Endodermal cell (in vitro differentiated cells): ENCODE results near the gene FANCL. TPM values are rescaled to one million over a fixed set of nuclear protein-coding genes. Genes with fewer than 3 reads are reported as not detected.

Experiments used
- DNase-seq: peaks from one replicate; pipeline ENCODE4 v3.0.0-alpha.2; 2017
- H3K27ac ChIP-seq: 2 replicates; pipeline ENCODE4 v1.5.1; 2013; ENCODE audit warnings: mild to moderate bottlenecking, low read depth, low read length, moderate library complexity
- H3K27me3 ChIP-seq: 2 replicates; pipeline ENCODE4 v1.6.1; 2013; ENCODE audit warnings: mild to moderate bottlenecking, low read length, moderate library complexity; ENCODE audit not compliant: insufficient read depth, control insufficient read depth, poor library complexity, severe bottlenecking
- H3K36me3 ChIP-seq: 2 replicates; pipeline ENCODE4 v1.7.0; 2013; ENCODE audit warnings: mild to moderate bottlenecking, low read length, moderate library complexity; ENCODE audit not compliant: control insufficient read depth, insufficient read depth
- H3K4me1 ChIP-seq: one replicate; pipeline ENCODE4 v1.7.0; 2013; ENCODE audit warnings: low read length; ENCODE audit not compliant: control insufficient read depth, insufficient read depth
- H3K4me3 ChIP-seq: 2 replicates; pipeline ENCODE4 v1.5.1; 2013; ENCODE audit warnings: mild to moderate bottlenecking, low read length, moderate library complexity
- H3K9ac ChIP-seq: 2 replicates; pipeline ENCODE4 v1.6.1; 2013; ENCODE audit warnings: mild to moderate bottlenecking, low read length, moderate library complexity; ENCODE audit not compliant: poor library complexity, severe bottlenecking; ENCODE audit errors: extremely low read depth
- H3K9me3 ChIP-seq: 2 replicates; pipeline ENCODE4 v1.6.1; 2013; ENCODE audit warnings: mild to moderate bottlenecking, low read length, moderate library complexity; ENCODE audit not compliant: control insufficient read depth
- H3K27ac Mint-ChIP-seq: 2 replicates; pipeline ENCODE4 v1.8.0; 2020; ENCODE audit warnings: mixed read lengths
- H3K27me3 Mint-ChIP-seq: 2 replicates; pipeline ENCODE4 v1.8.0; 2021; ENCODE audit warnings: mild to moderate bottlenecking, mixed read lengths; ENCODE audit not compliant: insufficient read depth
- H3K36me3 Mint-ChIP-seq: 2 replicates; pipeline ENCODE4 v1.8.0; 2020; ENCODE audit warnings: low read depth, mixed read lengths
- H3K4me1 Mint-ChIP-seq: 2 replicates; pipeline ENCODE4 v1.8.0; 2020; ENCODE audit warnings: mixed read lengths
- H3K4me3 Mint-ChIP-seq: 2 replicates; pipeline ENCODE4 v1.8.0; 2020; ENCODE audit warnings: mild to moderate bottlenecking, moderate library complexity, mixed read lengths
- H3K9me3 Mint-ChIP-seq: 2 replicates; pipeline ENCODE4 v1.8.0; 2020; ENCODE audit warnings: mild to moderate bottlenecking, mixed read lengths
- CTCF ChIP-seq: fragments of 200-600 bp; sonication (generic); conservative IDR thresholded peaks from 2 replicates; pipeline ENCODE4 v1.5.0; 2021; ENCODE audit warnings: antibody characterized with exemption, mild to moderate bottlenecking
- WGBS, 2 experiments: methylation state at CpG; one replicate each; pipeline versions ENCODE4 v1.1.5 to v1.1.7; 2013; ENCODE audit warnings: missing lambda C conversion rate in 2 of 2, mixed read lengths in 1 of 2; ENCODE audit not compliant: insufficient coverage in 1 of 2, insufficient read length in 1 of 2; 5-methylcytosine and 5-hydroxymethylcytosine counted together
- total RNA-seq, 2 donors: library from RNA; stranded (reverse); fragmentation: NEBNext Ultra II Directional in 1 of 2; extraction: Animal tissue kit (Norgen Biotek cat#: 25700) in 1 of 2; gene quantifications; 2 replicates in 1 of 2; 3 replicates in 1 of 2; pipeline ENCODE4 v1.2.1, GENCODE V29; 2021

Gene FANCL
- total RNA-seq, 2 donors from 2014 or later = 64.0 to 85.2 TPM

- Histone ChIP-seq H3K27me3 (no peaks in the 10 kb centered on the region), H3K4me3 (no peak overlapping the region), H3K9ac (no peak overlapping the region), H3K27ac (no peak overlapping the region), H3K9me3 (no peaks in the 10 kb centered on the region), H3K36me3 (peaks cover 55% of the 10 kb centered on the region), H3K4me1 (no peaks in the 10 kb centered on the region)
- Mint-ChIP-seq H3K9me3 (no peaks in the 10 kb centered on the region), H3K27ac (no peak overlapping the region), H3K27me3 (no peaks in the 10 kb centered on the region), H3K4me3 (no peak overlapping the region), H3K36me3 (peaks cover 22% of the 10 kb centered on the region), H3K4me1 (peaks cover 11% of the 10 kb centered on the region)
- no peak for DNase-seq
- no peak for TF ChIP-seq CTCF
These were observed 38.1 kb downstream of the FANCL start for GRCh38 chr2:58203018-58203417.

- no peak overlapping the region for H3K27ac ChIP-seq
- H3K36me3 ChIP-seq = peaks cover 61% of the 10 kb centered on the region
- no peaks in the 10 kb centered on the region for H3K27me3 ChIP-seq
- H3K4me1 Mint-ChIP-seq = peaks cover 6% of the 10 kb centered on the region
- no peak for TF ChIP-seq CTCF
- H3K9me3 ChIP-seq = no peaks in the 10 kb centered on the region
- no peaks in the 10 kb centered on the region for H3K4me1 ChIP-seq
- no peak overlapping the region for H3K9ac ChIP-seq
- no peak overlapping the region for H3K4me3 ChIP-seq
- no peak overlapping the region for H3K27ac Mint-ChIP-seq
- peaks cover 23% of the 10 kb centered on the region for H3K36me3 Mint-ChIP-seq
- H3K9me3 Mint-ChIP-seq = no peaks in the 10 kb centered on the region
- DNase-seq = no peak
- 97% methylated on average over 1 of the region's 1 CpG; no CpG with 5 or more reads in 1 of the 2 experiments for WGBS, 2 experiments
- H3K4me3 Mint-ChIP-seq = no peak overlapping the region
- H3K27me3 Mint-ChIP-seq = no peaks in the 10 kb centered on the region
These were observed 38.7 kb downstream of the FANCL start for GRCh38 chr2:58202404-58202803.

- H3K27me3 Mint-ChIP-seq = no peaks in the 10 kb centered on the region
- no peaks in the 10 kb centered on the region for H3K4me1 Mint-ChIP-seq
- H3K4me1 ChIP-seq = no peaks in the 10 kb centered on the region
- TF ChIP-seq CTCF = no peak
- no peak overlapping the region for H3K4me3 Mint-ChIP-seq
- no peaks in the 10 kb centered on the region for H3K9me3 Mint-ChIP-seq
- 83 to 93% methylated on average over 1 to 2 of the region's 2 CpGs for WGBS, 2 experiments
- no peak overlapping the region for H3K27ac ChIP-seq
- H3K9me3 ChIP-seq = no peaks in the 10 kb centered on the region
- no peak overlapping the region for H3K9ac ChIP-seq
- H3K36me3 Mint-ChIP-seq = peaks cover 20% of the 10 kb centered on the region
- DNase-seq = no peak
- H3K27me3 ChIP-seq = no peaks in the 10 kb centered on the region
- H3K36me3 ChIP-seq = peaks cover 51% of the 10 kb centered on the region
- no peak overlapping the region for H3K4me3 ChIP-seq
- H3K27ac Mint-ChIP-seq = no peak overlapping the region
These were observed 43.2 kb downstream of the FANCL start for GRCh38 chr2:58197894-58198293.
